ENCODE measurements around the gene HDC. TPM values are rescaled to one million over a fixed set of nuclear protein-coding genes. Genes with fewer than 3 reads are reported as not detected.

The HDC gene
- total RNA-seq, 1 experiment from 2014 or later = not detected

DNA sequence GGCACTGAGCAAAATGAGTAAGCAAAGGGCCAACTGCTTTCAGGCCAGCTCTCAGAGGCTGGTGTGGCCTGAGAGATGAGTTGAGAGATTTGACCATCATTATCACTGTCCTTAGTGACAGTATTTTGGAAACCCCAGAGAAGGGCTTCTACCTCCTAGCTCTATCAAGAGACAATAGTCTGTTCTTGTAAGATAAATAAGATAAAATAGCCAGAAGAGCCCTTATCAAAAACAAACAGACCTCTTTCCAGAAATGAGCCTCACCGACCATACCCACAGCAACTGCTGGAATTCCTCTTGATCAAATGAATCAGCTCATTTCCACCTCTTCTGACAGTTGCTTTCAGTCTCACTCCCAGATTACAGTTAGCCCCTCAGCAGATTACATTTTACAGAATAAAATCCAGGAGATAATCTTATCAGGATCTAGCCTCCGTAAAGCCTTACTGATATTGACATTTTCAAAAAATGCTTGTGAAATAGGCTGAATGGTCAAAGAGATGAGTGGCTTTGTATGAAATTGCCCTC is 4.5 kb downstream of the HDC start:
- Histone ChIP-seq H3K4me1 (ENCODE audit: insufficient read depth, low read length, poor library complexity, severe bottlenecking) (no peaks in the 10 kb centered on the region), H3K36me3 (ENCODE audit: insufficient read depth, low read length, poor library complexity, severe bottlenecking) (no peaks in the 10 kb centered on the region), H3K9me3 (ENCODE audit: low read depth, low read length, poor library complexity, severe bottlenecking) (no peaks in the 10 kb centered on the region), H3K27ac (ENCODE audit: low read depth, low read length, poor library complexity, severe bottlenecking) (no peak overlapping the region), H3K27me3 (replicated peaks; ENCODE audit: insufficient read depth, low read depth, low read length, poor library complexity) (no peaks in the 10 kb centered on the region), H3K4me3 (ENCODE audit: low read depth, low read length, poor library complexity, severe bottlenecking) (no peak overlapping the region)
- BruUV-seq (replicated peaks) = no TSS peak
- no peak for TF ChIP-seq EZH2 (IDR thresholded peaks at IDR 0.05; ENCODE audit: borderline replicate concordance, low read depth, low read length, poor library complexity, severe bottlenecking)
- TF ChIP-seq, protein P1, sequence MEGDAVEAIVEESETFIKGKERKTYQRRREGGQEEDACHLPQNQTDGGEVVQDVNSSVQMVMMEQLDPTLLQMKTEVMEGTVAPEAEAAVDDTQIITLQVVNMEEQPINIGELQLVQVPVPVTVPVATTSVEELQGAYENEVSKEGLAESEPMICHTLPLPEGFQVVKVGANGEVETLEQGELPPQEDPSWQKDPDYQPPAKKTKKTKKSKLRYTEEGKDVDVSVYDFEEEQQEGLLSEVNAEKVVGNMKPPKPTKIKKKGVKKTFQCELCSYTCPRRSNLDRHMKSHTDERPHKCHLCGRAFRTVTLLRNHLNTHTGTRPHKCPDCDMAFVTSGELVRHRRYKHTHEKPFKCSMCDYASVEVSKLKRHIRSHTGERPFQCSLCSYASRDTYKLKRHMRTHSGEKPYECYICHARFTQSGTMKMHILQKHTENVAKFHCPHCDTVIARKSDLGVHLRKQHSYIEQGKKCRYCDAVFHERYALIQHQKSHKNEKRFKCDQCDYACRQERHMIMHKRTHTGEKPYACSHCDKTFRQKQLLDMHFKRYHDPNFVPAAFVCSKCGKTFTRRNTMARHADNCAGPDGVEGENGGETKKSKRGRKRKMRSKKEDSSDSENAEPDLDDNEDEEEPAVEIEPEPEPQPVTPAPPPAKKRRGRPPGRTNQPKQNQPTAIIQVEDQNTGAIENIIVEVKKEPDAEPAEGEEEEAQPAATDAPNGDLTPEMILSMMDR (conservative IDR thresholded peaks at IDR 0.05; ENCODE audit: low read depth, low read length) = no peak
- CTCF ChIA-PET = no interaction called here
- no peak for DNase-seq (ENCODE audit: low spot score)
- POLR2A ChIA-PET (ENCODE audit: low non-redundant PET) = no interaction called here
- intact Hi-C loops (cut with micrococcal nuclease; ENCODE audit: unreplicated experiment) = no loop called here

GRCh38 chr15:50259276-50259675 is 6.2 kb downstream of the HDC start:
- H3K27me3 ChIP-seq (replicated peaks; ENCODE audit: insufficient read depth, low read depth, low read length, poor library complexity) = no peaks in the 10 kb centered on the region
- H3K9me3 ChIP-seq (ENCODE audit: low read depth, low read length, poor library complexity, severe bottlenecking) = no peaks in the 10 kb centered on the region
- no peaks in the 10 kb centered on the region for H3K4me1 ChIP-seq (ENCODE audit: insufficient read depth, low read length, poor library complexity, severe bottlenecking)
- CTCF ChIA-PET = no interaction called here
- no TSS peak for BruUV-seq (replicated peaks)
- POLR2A ChIA-PET (ENCODE audit: low non-redundant PET) = no interaction called here
- no peak for DNase-seq (ENCODE audit: low spot score)
- no peak overlapping the region for H3K4me3 ChIP-seq (ENCODE audit: low read depth, low read length, poor library complexity, severe bottlenecking)
- H3K27ac ChIP-seq (ENCODE audit: low read depth, low read length, poor library complexity, severe bottlenecking) = no peak overlapping the region
- TF ChIP-seq EZH2 (IDR thresholded peaks at IDR 0.05; ENCODE audit: borderline replicate concordance, low read depth, low read length, poor library complexity, severe bottlenecking) = no peak
- TF ChIP-seq, protein P1 (conservative IDR thresholded peaks at IDR 0.05; ENCODE audit: low read depth, low read length) = no peak
- intact Hi-C loops (cut with micrococcal nuclease; ENCODE audit: unreplicated experiment) = no loop called here
- H3K36me3 ChIP-seq (ENCODE audit: insufficient read depth, low read length, poor library complexity, severe bottlenecking) = no peaks in the 10 kb centered on the region

DNA sequence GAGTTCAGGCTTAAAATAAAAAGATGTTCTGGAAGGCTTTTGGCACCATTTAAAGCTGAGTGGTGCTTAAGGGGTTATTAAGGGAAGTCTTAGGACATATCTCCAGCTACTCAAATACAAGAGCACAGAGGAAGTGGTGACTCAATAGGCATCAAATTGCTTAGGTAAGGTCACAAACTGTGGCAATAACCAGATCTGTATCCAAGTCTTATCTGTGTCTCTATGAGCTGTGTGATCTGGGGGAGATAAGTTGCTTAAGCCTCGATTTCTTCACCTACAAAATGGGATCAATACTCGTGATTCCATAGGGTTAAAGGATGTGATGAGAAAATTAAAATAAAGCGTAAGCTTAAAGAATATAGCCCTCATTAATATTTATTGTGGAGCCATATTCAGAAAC is 7.6 kb downstream of the HDC start:
- BruUV-seq (replicated peaks) = no TSS peak
- Histone ChIP-seq H3K4me3 (ENCODE audit: low read depth, low read length, poor library complexity, severe bottlenecking) (no peak overlapping the region), H3K27me3 (replicated peaks; ENCODE audit: insufficient read depth, low read depth, low read length, poor library complexity) (no peaks in the 10 kb centered on the region), H3K4me1 (ENCODE audit: insufficient read depth, low read length, poor library complexity, severe bottlenecking) (no peaks in the 10 kb centered on the region), H3K27ac (ENCODE audit: low read depth, low read length, poor library complexity, severe bottlenecking) (no peak overlapping the region), H3K9me3 (ENCODE audit: low read depth, low read length, poor library complexity, severe bottlenecking) (no peaks in the 10 kb centered on the region), H3K36me3 (ENCODE audit: insufficient read depth, low read length, poor library complexity, severe bottlenecking) (no peaks in the 10 kb centered on the region)
- POLR2A ChIA-PET (ENCODE audit: low non-redundant PET) = no interaction called here
- no peak for TF ChIP-seq EZH2 (IDR thresholded peaks at IDR 0.05; ENCODE audit: borderline replicate concordance, low read depth, low read length, poor library complexity, severe bottlenecking)
- TF ChIP-seq, protein P1 (conservative IDR thresholded peaks at IDR 0.05; ENCODE audit: low read depth, low read length) = no peak
- intact Hi-C loops (cut with micrococcal nuclease; ENCODE audit: unreplicated experiment) = no loop called here
- peak; percentile 18 for DNase-seq (ENCODE audit: low spot score)
- CTCF ChIA-PET = no interaction called here
